Colonic mucosa (tissue), 4 donors: ENCODE measurements around the gene RAB14. TPM values are rescaled to one million over a fixed set of nuclear protein-coding genes. Genes with fewer than 3 reads are reported as not detected.
A peak's percentile ranks its signal among the peaks of the same experiment; 100 is the strongest.

Experiments
- DNase-seq: peaks from one replicate; pipeline ENCODE4 v3.0.0-alpha.2; 2020
- H3K27ac ChIP-seq: fragments of 200-600 bp; one replicate; pipeline ENCODE4 v1.8.0; 2021
- H3K27me3 ChIP-seq: fragments of 200-600 bp; one replicate; pipeline ENCODE4 v1.8.0; 2021
- H3K36me3 ChIP-seq: fragments of 200-600 bp; one replicate; pipeline ENCODE4 v1.8.0; 2021
- H3K4me1 ChIP-seq: fragments of 200-600 bp; one replicate; pipeline ENCODE4 v1.8.0; 2021; ENCODE audit warnings: mild to moderate bottlenecking
- H3K4me3 ChIP-seq: fragments of 200-600 bp; one replicate; pipeline ENCODE4 v1.8.0; 2021
- H3K9ac ChIP-seq, 2 donors: one replicate each; pipeline ENCODE4 v1.7.0; 2013; ENCODE audit warnings: control low read depth in 2 of 2, low read depth in 2 of 2, low read length in 2 of 2
- H3K9me3 ChIP-seq: fragments of 200-600 bp; one replicate; pipeline ENCODE4 v1.8.0; 2021
- intact Hi-C: fragments of 100-400 bp; cut with DNase I; formaldehyde crosslinking; loops from one replicate; pipeline ENCODE4 v1.14.1; 2022
- total RNA-seq, 2 donors: library from RNA; stranded (reverse); fragmentation: NEBNext Ultra II Directional in 1 of 2; extraction: Animal tissue kit (Norgen Biotek cat#: 25700) in 1 of 2; gene quantifications; one replicate each; pipeline ENCODE4 v1.2.1, GENCODE V29; 2021
- TF ChIP-seq, protein P1 (sequence below): fragments of 200-600 bp; IDR thresholded peaks from one replicate; pipeline ENCODE4 v1.8.0; 2022; ENCODE audit warnings: antibody characterized with exemption, mild to moderate bottlenecking
- donor health status: healthy.
- donor health status: DM: no; HTN: no; CAD: no.
- donor health status: DM: no; HTN: no; CAD: no.

The RAB14 gene
- 100 to 1,000 TPM in 1 of 2 donors, 10 to 100 TPM in 1; 78.5 to 108 TPM for total RNA-seq

DNA sequence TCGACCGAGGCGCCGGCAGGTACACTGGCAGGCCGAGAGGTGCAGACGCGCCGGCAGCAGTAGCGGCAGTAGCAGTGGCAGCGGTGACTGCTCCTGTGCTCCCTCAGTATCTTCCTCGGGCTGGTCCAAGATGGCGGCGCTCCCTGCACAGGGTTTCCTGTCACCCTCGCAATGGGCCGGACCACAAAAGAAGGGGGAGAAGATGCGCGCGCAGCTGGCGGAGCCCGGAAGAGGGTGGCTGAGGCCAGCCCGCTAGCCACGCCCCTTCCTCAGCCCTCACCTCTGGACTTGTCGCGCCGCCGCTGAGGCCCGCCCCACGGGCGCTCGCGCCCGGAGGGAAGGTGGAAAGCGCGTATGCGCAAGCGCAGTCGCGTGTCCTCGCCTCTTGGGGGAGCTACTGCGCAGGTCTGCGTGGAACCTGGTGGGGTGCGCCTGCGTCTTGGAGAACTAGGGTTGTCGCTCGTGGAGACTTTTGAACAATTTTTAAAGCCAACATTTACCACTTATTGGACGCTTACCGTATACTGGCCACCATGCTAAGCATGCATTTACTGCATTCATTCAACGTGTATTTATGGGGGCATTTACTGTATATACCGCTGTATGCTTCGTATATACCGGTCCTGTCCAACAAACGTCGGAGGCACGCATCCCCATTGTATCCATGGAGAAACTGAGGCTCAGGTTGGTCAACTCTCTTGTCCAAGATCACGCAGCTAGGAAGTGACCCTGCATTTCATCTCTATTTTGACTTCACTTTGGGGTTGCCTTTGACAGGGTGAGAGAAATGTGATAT, at the start of gene RAB14:
Gene RAB14 (minus strand): TSS at position 132 of the 796 bp plus-strand sequence. CDS start 8,457 bp downstream, outside the sequence.
- Histone ChIP-seq H3K27ac (peak within 1 kb of the TSS; percentile 97), H3K36me3 (no peaks in the 10 kb centered on the region), H3K9ac (peak within 1 kb of the TSS; percentile 91 to 95), H3K4me3 (peak within 1 kb of the TSS; percentile 84), H3K9me3 (no peaks in the 10 kb centered on the region), H3K4me1 (peaks cover 26% of the 10 kb centered on the region), H3K27me3 (no peaks in the 10 kb centered on the region)
- peak; percentile 100 for DNase-seq
- intact Hi-C loops, result no loop called here
- TF ChIP-seq, protein P1, sequence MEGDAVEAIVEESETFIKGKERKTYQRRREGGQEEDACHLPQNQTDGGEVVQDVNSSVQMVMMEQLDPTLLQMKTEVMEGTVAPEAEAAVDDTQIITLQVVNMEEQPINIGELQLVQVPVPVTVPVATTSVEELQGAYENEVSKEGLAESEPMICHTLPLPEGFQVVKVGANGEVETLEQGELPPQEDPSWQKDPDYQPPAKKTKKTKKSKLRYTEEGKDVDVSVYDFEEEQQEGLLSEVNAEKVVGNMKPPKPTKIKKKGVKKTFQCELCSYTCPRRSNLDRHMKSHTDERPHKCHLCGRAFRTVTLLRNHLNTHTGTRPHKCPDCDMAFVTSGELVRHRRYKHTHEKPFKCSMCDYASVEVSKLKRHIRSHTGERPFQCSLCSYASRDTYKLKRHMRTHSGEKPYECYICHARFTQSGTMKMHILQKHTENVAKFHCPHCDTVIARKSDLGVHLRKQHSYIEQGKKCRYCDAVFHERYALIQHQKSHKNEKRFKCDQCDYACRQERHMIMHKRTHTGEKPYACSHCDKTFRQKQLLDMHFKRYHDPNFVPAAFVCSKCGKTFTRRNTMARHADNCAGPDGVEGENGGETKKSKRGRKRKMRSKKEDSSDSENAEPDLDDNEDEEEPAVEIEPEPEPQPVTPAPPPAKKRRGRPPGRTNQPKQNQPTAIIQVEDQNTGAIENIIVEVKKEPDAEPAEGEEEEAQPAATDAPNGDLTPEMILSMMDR, result peak; percentile 58

DNA sequence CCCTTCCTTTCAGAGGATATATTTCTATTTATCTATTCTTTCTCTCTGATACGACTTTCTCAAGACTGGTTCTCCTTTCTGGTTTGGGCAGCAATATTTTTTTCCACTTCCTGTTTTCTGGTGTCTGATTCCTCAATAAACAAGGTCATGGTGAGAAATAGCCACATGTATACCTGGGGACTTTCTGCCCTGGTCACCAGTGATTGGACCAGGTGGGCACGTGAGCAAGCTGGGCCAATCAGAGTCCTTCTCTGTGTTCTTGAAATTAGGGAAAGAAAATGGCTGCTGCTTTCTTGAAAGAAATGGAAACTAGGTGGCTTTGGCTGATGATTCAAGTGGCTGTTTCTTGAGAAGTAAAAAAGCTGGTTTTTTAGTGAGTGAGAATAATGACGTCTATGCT, 47.9 kb upstream of the RAB14 start:
- Histone ChIP-seq H3K9ac (no peak overlapping the region), H3K27ac (no peak overlapping the region), H3K27me3 (no peaks in the 10 kb centered on the region), H3K4me1 (no peaks in the 10 kb centered on the region), H3K4me3 (no peak overlapping the region), H3K36me3 (no peaks in the 10 kb centered on the region), H3K9me3 (no peaks in the 10 kb centered on the region)
- intact Hi-C loops, result no loop called here
- DNase-seq, result no peak
- TF ChIP-seq, protein P1, result no peak

DNA sequence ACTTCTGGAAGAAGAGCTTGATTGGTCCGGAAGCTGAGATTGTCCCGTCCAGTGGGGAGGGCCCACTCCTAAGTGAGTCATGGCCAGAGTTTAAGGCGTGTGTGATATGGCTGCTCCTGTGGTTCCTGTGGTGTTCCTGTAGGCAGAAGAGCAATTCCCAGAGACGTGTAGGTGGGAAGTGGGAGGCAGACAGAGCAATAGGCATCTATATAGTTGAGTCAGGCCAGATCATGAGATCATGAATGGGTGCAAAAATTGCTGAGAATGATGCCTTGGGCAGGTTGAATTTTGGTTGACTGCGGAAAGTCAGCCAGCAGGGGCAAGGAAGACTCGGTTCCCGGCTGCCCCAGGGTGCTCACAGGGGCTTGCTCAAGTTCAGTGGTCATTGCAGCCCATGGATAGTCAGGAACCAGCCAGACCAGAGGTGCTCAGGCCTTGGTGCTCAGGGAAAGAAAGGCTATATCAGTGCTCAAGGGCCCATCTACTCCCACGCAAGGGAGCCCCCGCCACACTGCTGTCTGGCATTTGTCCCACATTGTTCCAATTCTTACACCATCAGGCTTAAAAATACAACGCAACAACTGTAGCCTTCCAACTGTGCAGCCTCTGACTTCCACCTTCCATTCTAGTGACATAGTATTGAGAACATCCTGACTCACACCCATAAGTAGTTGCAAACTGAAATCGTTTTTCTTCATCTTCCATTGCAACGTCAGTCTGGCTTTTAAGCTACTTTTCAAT, 45.3 kb upstream of the RAB14 start:
- H3K36me3 ChIP-seq, result no peaks in the 10 kb centered on the region
- no peak overlapping the region for H3K27ac ChIP-seq
- TF ChIP-seq, protein P1, result no peak
- H3K9ac ChIP-seq, result no peak overlapping the region
- DNase-seq, result no peak
- no peaks in the 10 kb centered on the region for H3K4me1 ChIP-seq
- intact Hi-C loops, result no loop called here
- no peaks in the 10 kb centered on the region for H3K9me3 ChIP-seq
- H3K27me3 ChIP-seq, result no peaks in the 10 kb centered on the region
- no peak overlapping the region for H3K4me3 ChIP-seq

DNA sequence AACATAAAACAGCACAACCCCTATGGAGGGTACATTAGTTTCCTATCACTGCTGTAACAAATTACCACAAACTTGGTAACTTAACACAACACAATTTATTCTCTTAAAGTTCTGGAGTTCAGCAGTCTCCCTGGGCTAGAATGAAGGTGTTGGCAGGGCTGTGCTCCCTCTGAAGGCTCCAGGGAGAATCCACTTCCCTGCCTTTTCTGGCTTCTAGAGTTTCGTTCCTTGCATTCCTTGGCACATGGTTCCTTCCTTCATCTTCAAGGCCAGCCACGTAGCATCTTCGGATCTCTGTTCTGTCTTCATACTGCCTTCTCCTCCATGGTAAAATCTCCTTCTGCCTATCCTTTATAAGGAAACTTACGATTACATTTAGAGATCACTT, 41.3 kb upstream of the RAB14 start:
- no peaks in the 10 kb centered on the region for H3K9me3 ChIP-seq
- no peaks in the 10 kb centered on the region for H3K4me1 ChIP-seq
- DNase-seq, result no peak
- H3K27ac ChIP-seq, result no peak overlapping the region
- intact Hi-C loops, result no loop called here
- H3K36me3 ChIP-seq, result no peaks in the 10 kb centered on the region
- no peak overlapping the region for H3K9ac ChIP-seq
- TF ChIP-seq, protein P1, result no peak
- no peaks in the 10 kb centered on the region for H3K27me3 ChIP-seq
- H3K4me3 ChIP-seq, result no peak overlapping the region

DNA sequence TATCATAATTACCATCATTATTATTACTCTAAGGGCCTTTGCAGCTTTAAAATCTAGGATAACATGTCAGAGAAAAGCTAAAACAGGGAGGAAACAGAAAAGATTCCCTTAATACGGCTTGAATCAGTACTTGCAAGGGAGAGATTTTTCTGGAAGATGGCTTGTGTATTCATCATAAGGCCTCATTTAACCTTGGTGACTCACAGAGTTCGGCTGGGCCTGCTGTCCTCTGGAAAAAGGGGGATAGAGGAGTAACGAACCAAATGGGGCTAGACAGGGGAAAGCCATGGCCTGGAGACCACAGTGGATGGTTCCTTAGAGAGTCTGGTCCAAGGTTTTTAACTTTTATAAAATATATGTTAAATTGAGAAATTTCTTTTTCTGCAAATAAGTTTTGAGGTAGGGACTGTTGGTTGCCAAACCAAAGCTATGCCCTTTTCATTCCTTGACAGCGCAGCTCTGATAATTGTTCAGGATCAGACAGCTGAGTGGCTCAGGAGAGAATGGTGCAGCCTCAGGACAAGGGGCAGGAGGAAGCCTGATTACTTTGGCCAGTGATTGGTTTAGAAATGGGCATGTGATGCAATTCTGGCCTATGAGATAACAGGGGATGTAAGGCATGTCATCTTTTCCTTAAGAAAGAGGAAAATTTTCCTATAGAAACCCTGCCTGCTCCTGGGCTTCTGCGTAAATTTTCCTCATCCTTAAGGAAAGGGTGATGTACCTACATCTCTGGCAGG, 40.7 kb upstream of the RAB14 start:
- intact Hi-C loops, result no loop called here
- TF ChIP-seq, protein P1, result no peak
- Histone ChIP-seq H3K4me3 (no peak overlapping the region), H3K9ac (no peak overlapping the region), H3K27me3 (no peaks in the 10 kb centered on the region), H3K4me1 (no peaks in the 10 kb centered on the region), H3K27ac (peak overlapping the region; percentile 20), H3K9me3 (no peaks in the 10 kb centered on the region), H3K36me3 (no peaks in the 10 kb centered on the region)
- DNase-seq, result no peak
